IMR-90 (cell line): Measurements from ENCODE around the gene SELENOV. TPM values are rescaled to one million over a fixed set of nuclear protein-coding genes. Genes with fewer than 3 reads are reported as not detected.
A peak's percentile ranks its signal among the peaks of the same experiment; 100 is the strongest.

Experiments used
- ATAC-seq: fragments of 200-7000 bp; cut with Tn5 transposase; 2 replicates; pipeline ENCODE4 v1.9.1; 2020; ENCODE audit warnings: low read depth, mild to moderate bottlenecking, moderate library complexity
- BruUV-seq: library from RNA; stranded (reverse); fragments of 400-500 nt; replicated peaks from 2 replicates; lab custom pipeline; 2021; lab: Mats Ljungman, UMichigan
- CTCF ChIA-PET: fragments of 300-600 bp; formaldehyde crosslinking; extraction: SDS; loops from one replicate; lab custom pipeline; 2021; ENCODE audit warnings: antibody characterized with exemption; lab: Yijun Ruan, JAX
- POLR2A ChIA-PET: fragments of 300-600 bp; sonication (Branson Sonifier 250); formaldehyde crosslinking; loops from one replicate; lab custom pipeline; 2022; ENCODE audit warnings: antibody characterized with exemption; ENCODE audit not compliant: unreplicated experiment; lab: Charles Lee
- DNase-seq: peaks from one replicate; pipeline ENCODE4 v3.0.0; 2013
- H2AFZ ChIP-seq: replicated peaks from 2 replicates; pipeline ENCODE3; 2013; ENCODE audit warnings: low read length, mild to moderate bottlenecking; ENCODE audit not compliant: poor library complexity
- H2AK5ac ChIP-seq: 2 replicates; pipeline ENCODE4 v1.6.1; 2013; ENCODE audit warnings: low read depth, low read length, inconsistent platforms
- H2AK9ac ChIP-seq: replicated peaks from 2 replicates; pipeline ENCODE3; 2013; ENCODE audit warnings: mild to moderate bottlenecking, low read depth, low read length, moderate library complexity; ENCODE audit not compliant: poor library complexity
- H2BK120ac ChIP-seq: 2 replicates; pipeline ENCODE4 v1.6.1; 2013; ENCODE audit warnings: low read depth, low read length, inconsistent platforms
- H2BK15ac ChIP-seq: 3 replicates; pipeline ENCODE4 v1.6.1; 2013; ENCODE audit warnings: low read depth, low read length, inconsistent platforms
- H2BK20ac ChIP-seq: 2 replicates; pipeline ENCODE4 v1.6.1; 2013; ENCODE audit warnings: low read depth, mild to moderate bottlenecking, inconsistent platforms, low read length, moderate library complexity
- H2BK5ac ChIP-seq: 2 replicates; pipeline ENCODE4 v1.6.1; 2013; ENCODE audit warnings: mild to moderate bottlenecking, low read depth, low read length, inconsistent platforms; ENCODE audit not compliant: poor library complexity, severe bottlenecking
- H3K14ac ChIP-seq: replicated peaks from 2 replicates; pipeline ENCODE4 v1.6.1; 2013; ENCODE audit warnings: low read depth, low read length, inconsistent platforms
- H3K18ac ChIP-seq: 2 replicates; pipeline ENCODE4 v1.6.1; 2013; ENCODE audit warnings: low read depth, low read length, control low read depth
- H3K23ac ChIP-seq: 2 replicates; pipeline ENCODE4 v1.6.1; 2013; ENCODE audit warnings: low read depth, low read length, inconsistent platforms
- H3K27ac ChIP-seq: 2 replicates; pipeline ENCODE4 v1.5.1; 2013; ENCODE audit warnings: mild to moderate bottlenecking, control low read depth, low read length; ENCODE audit not compliant: insufficient read depth
- H3K27me3 ChIP-seq: 2 replicates; pipeline ENCODE4 v1.6.1; 2013; ENCODE audit warnings: low read length; ENCODE audit not compliant: control insufficient read depth, insufficient read depth
- H3K36me3 ChIP-seq: 2 replicates; pipeline ENCODE4 v1.6.1; 2013; ENCODE audit warnings: low read length, mixed read lengths; ENCODE audit not compliant: control insufficient read depth, insufficient read depth
- H3K4ac ChIP-seq: 2 replicates; pipeline ENCODE4 v1.6.1; 2013; ENCODE audit warnings: low read depth, low read length, inconsistent platforms
- H3K4me1 ChIP-seq: 2 replicates; pipeline ENCODE4 v1.6.1; 2013; ENCODE audit warnings: low read length, mixed read lengths; ENCODE audit not compliant: control insufficient read depth, insufficient read depth
- H3K4me2 ChIP-seq: 2 replicates; pipeline ENCODE4 v1.6.1; 2013; ENCODE audit warnings: low read depth, mild to moderate bottlenecking, control low read depth, low read length, moderate library complexity
- H3K4me3 ChIP-seq: 2 replicates; pipeline ENCODE4 v1.5.1; 2013; ENCODE audit warnings: low read depth, mild to moderate bottlenecking, control low read depth, low read length, moderate library complexity; ENCODE audit not compliant: insufficient read depth
- H3K56ac ChIP-seq: 2 replicates; pipeline ENCODE4 v1.6.1; 2013; ENCODE audit warnings: low read length, inconsistent platforms; ENCODE audit not compliant: insufficient read depth; ENCODE audit errors: extremely low read depth
- H3K79me1 ChIP-seq, 2 experiments: 2 replicates each; pipeline ENCODE4 v1.6.1; 2013; ENCODE audit warnings: low read length in 2 of 2, inconsistent platforms in 1 of 2, low read depth in 1 of 2
- H3K9ac ChIP-seq: 2 replicates; pipeline ENCODE4 v1.6.1; 2013; ENCODE audit warnings: low read depth, low read length, control low read depth
- H3K9me1 ChIP-seq: 2 replicates; pipeline ENCODE4 v1.6.1; 2013; ENCODE audit warnings: low read length, inconsistent platforms; ENCODE audit not compliant: insufficient read depth
- H3K9me3 ChIP-seq: 2 replicates; pipeline ENCODE4 v1.6.1; 2013; ENCODE audit warnings: low read length; ENCODE audit not compliant: control insufficient read depth, insufficient read depth
- H4K20me1 ChIP-seq: 2 replicates; pipeline ENCODE4 v1.6.1; 2013; ENCODE audit warnings: low read length, inconsistent platforms; ENCODE audit not compliant: insufficient read depth
- H4K5ac ChIP-seq: 2 replicates; pipeline ENCODE4 v1.6.1; 2013; ENCODE audit warnings: mild to moderate bottlenecking, low read depth, low read length, control low read depth
- H4K8ac ChIP-seq, 2 experiments: 2 replicates each; pipeline ENCODE4 v1.6.1; 2013; ENCODE audit warnings: low read depth in 2 of 2, low read length in 2 of 2, control low read depth in 1 of 2, inconsistent platforms in 1 of 2
- H4K91ac ChIP-seq: 2 replicates; pipeline ENCODE4 v1.6.1; 2013; ENCODE audit warnings: low read depth, low read length, inconsistent platforms; ENCODE audit not compliant: insufficient read depth
- BHLHE40 ChIP-seq: fragments of 150-350 bp; IDR thresholded peaks from 2 replicates; pipeline ENCODE4 v1.6.1; 2016; ENCODE audit warnings: mild to moderate bottlenecking, low read depth, low read length
- MAFK ChIP-seq: IDR thresholded peaks from 2 replicates; pipeline ENCODE4 v1.6.1; 2012; ENCODE audit warnings: low read depth, low read length, improper control_type of control experiment
- MAZ ChIP-seq: IDR thresholded peaks from 2 replicates; pipeline ENCODE4 v1.6.1; 2012; ENCODE audit warnings: low read depth, mild to moderate bottlenecking, low read length, improper control_type of control experiment, moderate library complexity, borderline replicate concordance
- MXI1 ChIP-seq: IDR thresholded peaks from 2 replicates; pipeline ENCODE4 v1.6.1; 2012; ENCODE audit warnings: low read depth, mild to moderate bottlenecking, low read length, moderate library complexity, borderline replicate concordance
- POLR2A ChIP-seq: IDR thresholded peaks from 2 replicates; pipeline ENCODE4 v1.6.1; 2012; ENCODE audit warnings: mild to moderate bottlenecking, low read depth, low read length
- SMC3 ChIP-seq: fragments of 150-350 bp; IDR thresholded peaks from 2 replicates; pipeline ENCODE4 v1.6.1; 2016; ENCODE audit warnings: low read depth, mild to moderate bottlenecking, antibody characterized with exemption, low read length, moderate library complexity
- USF2 ChIP-seq: fragments of 150-350 bp; IDR thresholded peaks from 2 replicates; pipeline ENCODE4 v1.6.1; 2017; ENCODE audit warnings: mild to moderate bottlenecking, antibody characterized with exemption, low read length, low read depth
- WGBS, 2 experiments: methylation state at CpG; one replicate each; pipeline versions ENCODE4 v1.1.5 to v1.1.7; 2013; ENCODE audit warnings: missing lambda C conversion rate in 2 of 2; ENCODE audit not compliant: insufficient read length in 1 of 2; ENCODE audit errors: extremely low coverage in 2 of 2; 5-methylcytosine and 5-hydroxymethylcytosine counted together
- dilution Hi-C: fragments of 300-500 bp; cut with HindIII; formaldehyde crosslinking; loops from one replicate; pipeline ENCODE4 v1.14.3; 2018; ENCODE audit warnings: low sequenced_read_pairs; ENCODE audit not compliant: unreplicated experiment
- in situ Hi-C: fragments of 300-500 bp; cut with MboI; formaldehyde crosslinking; loops from 3 replicates; pipeline ENCODE4 v1.14.3; 2019; ENCODE audit warnings: low sequenced_read_pairs, inconsistent platforms, mixed read lengths
- intact Hi-C: fragments of 100-400 bp; cut with micrococcal nuclease; formaldehyde crosslinking; loops from 2 replicates; pipeline ENCODE4 v1.10.0; 2022
- polyA plus RNA-seq, 3 experiments: library from polyadenylated mRNA; depleted of rRNA; stranded (reverse); fragments of >200 nt; gene quantifications; 2 replicates each; pipeline ENCODE4 v1.2.3, GENCODE V29; 2012; ENCODE audit warnings: low replicate concordance in 1 of 3
- total RNA-seq: library from RNA; depleted of rRNA; stranded (reverse); fragments of >200 nt; gene quantifications from 2 replicates; pipeline ENCODE4 v1.2.3, GENCODE V29; 2012

SELENOV gene
- total and polyA plus RNA-seq, 2 of the 4 experiments (the other 2 are of a cell fraction) = not detected

GRCh38 chr19:39480337-39481228 is 34.4 kb upstream of the SELENOV start, which contains the start of gene TIMM50:
TSS of gene TIMM50 (plus strand) at chr19:39480838. CDS start at chr19:39480854, 16 bp downstream.
- Histone ChIP-seq H3K9ac (peak within 1 kb of the TSS; percentile 83), H3K9me1 (no peaks in the 10 kb centered on the region), H2BK120ac (peak within 1 kb of the TSS; percentile 17; the same call in 1 of the 2 replicates), H3K27ac (peak within 1 kb of the TSS; percentile 88), H2AK5ac (peak within 1 kb of the TSS; percentile 73), H3K27me3 (no peaks in the 10 kb centered on the region), H2BK15ac (no peak within 1 kb of the TSS), H3K36me3 (peaks cover 16% of the 10 kb centered on the region), H3K4me1 (peaks cover 9% of the 10 kb centered on the region), H3K14ac (peak within 1 kb of the TSS; percentile 96), H3K4ac (peak within 1 kb of the TSS; percentile 84), H3K18ac (peak within 1 kb of the TSS; percentile 78), H3K4me3 (peak within 1 kb of the TSS; percentile 75), H4K20me1 (peaks cover 11% of the 10 kb centered on the region; the same call in 1 of the 2 replicates), H3K56ac (peak within 1 kb of the TSS; percentile 65), H2BK5ac (peak within 1 kb of the TSS; percentile 86), H2AFZ (peak within 1 kb of the TSS; percentile 98), H3K79me1 (peaks cover 23 to 28% of the 10 kb centered on the region in 2 experiments), H3K4me2 (peak within 1 kb of the TSS; percentile 98), H3K9me3 (no peaks in the 10 kb centered on the region), H4K91ac (peak within 1 kb of the TSS; percentile 93), H4K5ac (peak within 1 kb of the TSS; percentile 98), H2BK20ac (no peak within 1 kb of the TSS), H2AK9ac (peak within 1 kb of the TSS; percentile 96), H4K8ac (peak within 1 kb of the TSS; percentile 99 to 100), H3K23ac (peak within 1 kb of the TSS; percentile 73; the same call in 1 of the 2 replicates)
- dilution Hi-C loops = no loop called here
- DNase-seq (peak; percentile 88), ATAC-seq (peak; percentile 99)
- TF ChIP-seq MAFK (no peak), SMC3 (no peak), MAZ (peak; percentile 86; the same call in 1 of the 2 replicates), MXI1 (peak; percentile 90), USF2 (peak; percentile 17; the same call in 1 of the 2 replicates), POLR2A (peak; percentile 83), BHLHE40 (no peak)
- POLR2A ChIA-PET = interaction anchor here (1.0 kb wide), 1 partner anchor 45 kb away, joined by 3 read pairs; the partner anchor contains the start of gene RPS16
- in situ Hi-C loops = no loop called here
- intact Hi-C loops = loop anchor here (2.0 kb wide), 1 partner anchor 52 kb away; the partner anchor contains the start of gene EID2B
- CTCF ChIA-PET = no interaction called here
- 2% methylated on average over 9 of the region's 62 CpGs; no CpG with 5 or more reads in 1 of the 2 experiments for WGBS, 2 experiments
- no TSS peak for BruUV-seq
